ENCODE results near the gene TMEM88.

DNA sequence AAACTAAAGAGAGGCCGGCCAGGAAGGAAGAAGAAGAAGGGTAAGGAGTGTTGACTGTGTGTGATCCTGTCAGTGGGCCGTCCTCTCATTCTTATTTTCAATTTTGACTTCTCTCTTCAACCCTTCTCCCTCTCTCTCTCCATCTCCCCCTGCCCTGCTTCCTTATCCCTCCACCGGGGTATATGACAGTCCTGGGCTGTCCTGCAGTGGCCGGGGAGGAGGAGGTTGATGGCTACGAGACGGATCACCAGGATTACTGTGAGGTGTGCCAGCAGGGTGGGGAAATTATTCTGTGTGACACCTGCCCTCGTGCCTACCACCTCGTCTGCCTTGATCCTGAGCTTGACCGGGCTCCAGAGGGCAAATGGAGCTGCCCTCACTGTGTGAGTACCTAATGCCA, 39.4 kb downstream of the TMEM88 start:
- no peak for TF ChIP-seq EZH2phosphoT487 (IDR thresholded peaks at IDR 0.05; ENCODE audit: borderline replicate concordance, low read depth, low read length)
- TF ChIP-seq, protein P1, sequence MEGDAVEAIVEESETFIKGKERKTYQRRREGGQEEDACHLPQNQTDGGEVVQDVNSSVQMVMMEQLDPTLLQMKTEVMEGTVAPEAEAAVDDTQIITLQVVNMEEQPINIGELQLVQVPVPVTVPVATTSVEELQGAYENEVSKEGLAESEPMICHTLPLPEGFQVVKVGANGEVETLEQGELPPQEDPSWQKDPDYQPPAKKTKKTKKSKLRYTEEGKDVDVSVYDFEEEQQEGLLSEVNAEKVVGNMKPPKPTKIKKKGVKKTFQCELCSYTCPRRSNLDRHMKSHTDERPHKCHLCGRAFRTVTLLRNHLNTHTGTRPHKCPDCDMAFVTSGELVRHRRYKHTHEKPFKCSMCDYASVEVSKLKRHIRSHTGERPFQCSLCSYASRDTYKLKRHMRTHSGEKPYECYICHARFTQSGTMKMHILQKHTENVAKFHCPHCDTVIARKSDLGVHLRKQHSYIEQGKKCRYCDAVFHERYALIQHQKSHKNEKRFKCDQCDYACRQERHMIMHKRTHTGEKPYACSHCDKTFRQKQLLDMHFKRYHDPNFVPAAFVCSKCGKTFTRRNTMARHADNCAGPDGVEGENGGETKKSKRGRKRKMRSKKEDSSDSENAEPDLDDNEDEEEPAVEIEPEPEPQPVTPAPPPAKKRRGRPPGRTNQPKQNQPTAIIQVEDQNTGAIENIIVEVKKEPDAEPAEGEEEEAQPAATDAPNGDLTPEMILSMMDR (conservative IDR thresholded peaks at IDR 0.05; ENCODE audit: low read length), result no peak
